NCI-H2227 (cell line): ENCODE measurements around the gene TMEM150A.
"Not testable (repeated sequence)": the region's sequence is repeated elsewhere in the genome, so short reads cannot be mapped to it uniquely, and the experiment has no call there.

ENCODE experiments used
- DNase-seq: peaks from one replicate; lab custom pipeline; 2025; ENCODE audit not compliant: unreplicated experiment; lab: John Stamatoyannopoulos, UW

The TMEM150A gene

DNA sequence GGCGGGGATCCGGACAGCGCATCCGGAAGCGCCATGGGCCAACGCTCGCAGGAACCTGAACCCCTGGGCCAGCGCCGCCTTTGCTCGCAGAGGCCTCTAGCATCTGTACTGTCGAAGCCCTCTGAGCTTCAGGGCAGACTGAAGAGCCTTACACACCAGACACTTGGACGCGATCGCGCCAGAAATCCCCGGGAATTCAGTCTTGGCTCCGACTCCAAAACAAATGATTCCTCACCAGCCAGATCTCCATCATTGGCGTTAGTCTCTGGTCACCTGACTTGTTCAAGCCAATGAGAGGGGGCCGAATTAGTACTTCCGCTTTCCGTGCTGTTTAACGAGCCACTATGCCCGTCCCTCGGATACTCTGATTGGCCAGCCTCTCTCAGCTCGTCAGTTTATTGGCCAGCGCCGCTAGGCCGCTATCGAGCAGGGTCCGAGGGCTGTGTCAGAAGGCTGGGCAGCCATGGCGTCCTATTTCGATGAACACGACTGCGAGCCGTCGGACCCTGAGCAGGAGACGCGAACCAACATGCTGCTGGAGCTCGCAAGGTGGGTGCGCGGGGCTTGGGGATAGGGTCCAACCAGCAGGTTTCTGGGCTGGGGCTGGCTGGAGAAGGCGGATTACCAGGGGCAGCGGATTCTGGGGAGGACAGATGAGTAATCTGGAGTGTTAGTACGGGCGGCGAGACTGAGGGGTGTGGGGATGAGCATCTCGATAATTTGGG, 7.0 kb downstream of the TMEM150A start, which contains the start of gene RNF181:
RNF181 (plus strand) TSS at position 445 of the 725 bp plus-strand sequence; CDS start at position 464, 19 bp downstream.
- DNase-seq: peak; percentile 98

DNA sequence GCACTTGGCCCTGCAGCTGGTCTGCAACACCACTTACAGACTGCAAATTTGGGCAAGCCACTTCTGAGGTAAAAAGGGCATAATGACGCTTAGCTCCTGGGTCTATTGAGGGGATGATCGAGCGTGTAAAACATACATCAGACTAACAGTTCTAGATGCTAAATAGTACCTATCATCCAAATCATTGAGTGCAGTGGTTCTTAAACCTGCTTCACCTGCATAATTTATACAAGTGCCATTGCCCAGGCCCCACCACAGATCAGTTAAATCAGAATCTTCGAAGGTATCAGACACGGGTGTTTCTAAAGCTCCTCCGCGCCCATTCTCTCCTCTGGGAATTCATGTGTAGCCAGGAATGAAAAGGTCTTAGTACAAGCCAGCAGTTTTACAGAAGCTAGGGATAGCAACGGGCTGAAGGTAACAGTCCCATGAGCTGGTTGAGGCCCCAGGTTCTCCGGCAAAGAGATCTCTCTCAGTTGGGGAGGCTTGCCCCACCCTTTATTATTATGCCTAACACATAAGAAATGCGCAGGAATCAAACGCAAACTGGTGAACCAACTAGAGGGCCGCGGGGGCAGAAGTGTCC, 7.7 kb downstream of the TMEM150A start:
- DNase-seq: peak; percentile 42

DNA sequence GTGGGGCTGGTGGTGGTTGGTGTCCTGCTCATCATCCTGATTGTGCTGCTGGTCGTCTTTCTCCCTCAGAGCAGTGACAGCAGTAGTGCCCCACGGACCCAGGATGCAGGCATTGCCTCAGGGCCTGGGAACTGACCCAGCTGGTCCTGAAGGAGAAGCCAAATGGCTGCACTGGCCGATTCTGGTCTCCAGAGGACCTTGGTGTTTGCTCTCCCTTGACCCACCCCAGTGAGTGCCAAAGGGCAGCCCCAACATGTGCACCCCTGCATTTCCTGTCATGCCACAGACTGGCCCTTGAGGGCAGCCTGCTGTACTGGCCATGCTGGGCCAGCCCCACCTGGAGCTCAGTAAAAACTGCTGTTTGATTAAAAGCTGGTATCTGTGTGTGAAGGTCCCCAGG, 9.5 kb downstream of the TMEM150A start:
- DNase-seq: no peak

- not testable (repeated sequence) for DNase-seq
These were observed 10.2 kb downstream of the TMEM150A start for GRCh38 chr2:85592299-85592698.

GRCh38 chr2:85591563-85591962, 10.9 kb downstream of the TMEM150A start:
- no peak for DNase-seq

- no peak for DNase-seq
These were observed 11.5 kb downstream of the TMEM150A start for GRCh38 chr2:85590950-85591349.

DNA sequence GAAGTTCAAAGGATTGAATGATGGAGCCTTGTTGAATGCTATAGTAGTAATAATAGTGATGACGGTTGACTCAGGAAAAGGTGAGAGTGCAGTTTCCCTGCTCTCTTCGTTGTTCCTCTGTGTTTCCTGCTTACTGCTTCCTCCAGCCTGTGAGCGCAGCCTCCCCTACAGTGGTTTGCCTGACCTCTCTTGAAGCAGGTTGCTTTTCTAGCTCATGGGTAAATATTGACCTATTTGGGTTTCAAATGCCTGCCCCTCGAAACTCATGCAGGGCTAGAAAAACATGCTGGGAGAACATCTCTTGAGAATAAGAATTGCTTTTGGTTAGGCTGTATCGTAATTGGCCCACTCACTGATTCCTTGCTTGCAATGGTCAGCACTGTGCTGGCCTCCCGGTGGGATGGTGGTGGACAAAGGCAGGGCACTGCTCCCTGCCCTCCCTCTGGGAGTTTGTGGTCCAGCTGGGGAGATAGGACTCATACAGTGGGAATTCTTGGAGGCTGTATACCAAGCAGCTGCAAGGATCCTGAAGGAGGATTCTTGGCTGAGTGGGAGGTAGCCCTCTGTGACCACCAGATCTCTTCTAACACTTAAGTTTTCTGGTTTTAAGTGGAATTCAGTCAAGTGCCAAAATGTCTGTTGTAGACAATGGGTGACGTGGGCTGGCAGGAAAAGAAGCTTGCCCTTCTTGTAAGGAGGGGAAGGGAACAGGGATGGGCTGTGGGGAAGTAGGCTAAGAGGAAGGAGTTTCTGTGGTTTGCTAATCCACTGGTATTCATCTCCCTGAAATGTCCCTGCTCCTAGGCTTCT, 12.3 kb downstream of the TMEM150A start:
- no peak for DNase-seq

- no peak for DNase-seq
These were observed 13.3 kb downstream of the TMEM150A start for GRCh38 chr2:85589181-85589580.

- DNase-seq: no peak
These were observed 13.9 kb downstream of the TMEM150A start for GRCh38 chr2:85588645-85589044.

- DNase-seq: no peak
These were observed 14.3 kb downstream of the TMEM150A start for GRCh38 chr2:85588236-85588635.

- DNase-seq: no peak
These were observed 16.8 kb downstream of the TMEM150A start for GRCh38 chr2:85585781-85586105.

DNA sequence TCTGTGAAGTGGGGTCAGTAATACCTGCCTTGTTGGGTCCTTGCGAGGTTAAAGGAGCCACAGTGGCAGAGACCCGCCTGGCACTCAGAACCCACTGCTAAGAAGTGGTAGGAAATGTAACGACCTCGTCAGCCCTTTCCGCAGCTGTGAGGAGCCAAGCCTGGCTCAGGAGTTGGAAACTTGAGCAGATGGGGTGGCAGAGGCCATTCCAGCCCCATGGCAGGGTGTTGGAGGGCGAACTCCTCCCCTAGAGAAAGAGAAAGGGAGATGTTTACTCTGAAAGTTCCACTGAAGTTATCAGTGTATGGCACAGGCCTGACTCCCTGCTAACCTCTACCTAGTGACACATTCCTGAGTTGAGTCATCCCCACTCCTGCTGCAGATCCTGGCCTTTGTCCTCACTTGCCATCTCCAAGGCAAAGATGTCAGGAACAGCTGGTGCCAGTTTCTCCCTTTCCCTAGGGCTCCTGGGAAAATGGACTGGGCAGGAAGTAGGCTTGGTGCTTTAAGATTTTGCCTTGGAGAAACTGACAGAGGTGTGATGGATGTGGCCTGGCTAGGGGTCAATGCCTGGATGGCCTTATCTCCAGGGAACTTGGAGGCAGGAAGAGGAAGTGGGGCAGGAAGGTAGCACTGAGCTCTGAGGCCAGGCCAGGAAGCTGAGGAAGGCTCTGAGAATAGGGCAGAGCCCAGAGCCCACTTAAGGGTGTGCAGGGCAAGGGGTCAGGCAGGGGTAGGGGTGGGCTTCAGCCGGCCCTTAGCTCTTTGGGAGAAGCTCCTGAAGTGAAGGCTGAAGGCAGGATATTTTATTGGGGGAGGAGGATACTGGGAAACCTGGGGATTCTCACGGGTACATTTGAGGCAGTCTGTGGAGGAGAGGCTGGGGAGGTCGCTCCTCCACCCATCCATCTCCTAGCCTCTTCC, 17.4 kb downstream of the TMEM150A start:
- no peak for DNase-seq

DNA sequence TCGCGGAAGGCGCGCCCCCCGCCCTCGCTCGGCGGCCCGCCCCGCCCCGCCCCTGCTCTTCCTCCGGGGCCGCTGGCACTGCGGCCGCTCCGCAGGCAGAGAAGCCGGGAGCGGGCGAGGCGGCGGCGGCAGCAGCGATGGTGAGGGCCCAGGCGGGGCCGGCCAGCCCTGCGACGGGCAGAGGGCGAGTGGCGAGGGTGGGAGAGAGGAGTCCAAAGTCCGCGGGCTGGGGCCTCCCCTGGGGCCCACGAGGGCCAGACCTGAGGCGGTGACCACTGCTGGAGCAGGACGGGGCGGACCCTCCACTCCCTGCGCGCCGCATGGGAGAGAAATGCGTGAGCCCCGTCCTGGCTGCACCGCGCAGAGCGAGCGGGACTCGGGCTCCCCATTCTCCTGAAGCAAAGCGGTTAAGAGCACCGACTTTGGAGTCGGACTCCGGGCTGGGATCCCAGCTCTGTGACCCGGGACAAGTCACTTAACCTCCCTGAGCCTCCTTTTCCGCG, 18.1 kb downstream of the TMEM150A start, which contains the start of gene VAMP5:
VAMP5 (plus strand) TSS at position 78 of the 503 bp plus-strand sequence; CDS start at position 138, 60 bp downstream.
- peak; percentile 51 for DNase-seq

DNA sequence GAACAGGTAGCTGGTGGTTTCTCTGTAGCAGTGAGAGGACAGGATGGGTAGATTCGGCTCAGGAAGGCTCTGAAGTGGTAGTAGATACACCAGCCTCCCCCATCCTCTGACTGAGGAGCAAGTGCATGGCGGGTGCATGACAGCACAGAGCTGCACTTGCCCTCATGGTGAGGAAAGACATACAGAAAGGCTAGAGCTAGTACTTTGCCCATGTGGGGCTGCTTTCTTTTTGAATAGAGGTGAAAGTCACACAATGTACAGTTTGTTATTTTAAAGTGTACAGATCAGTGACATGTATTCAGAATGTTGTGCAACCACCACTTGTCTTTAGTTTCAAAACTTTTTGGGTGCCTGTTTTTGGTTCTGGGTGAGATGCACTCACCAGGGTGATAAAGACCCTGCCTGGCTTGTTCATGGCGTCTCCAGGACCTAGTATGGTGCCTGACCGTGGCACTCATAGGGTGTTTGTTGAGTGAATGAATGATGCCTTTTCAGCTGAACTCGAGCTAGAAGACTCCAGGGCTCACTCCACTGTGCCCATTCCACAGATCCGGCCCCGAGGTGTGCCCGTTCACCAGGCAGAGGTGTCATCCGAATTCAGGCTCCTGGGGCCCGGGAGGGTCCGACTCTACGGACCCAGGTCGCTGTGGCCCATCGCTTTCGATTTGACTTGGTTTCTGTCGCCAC, 18.7 kb downstream of the TMEM150A start:
- DNase-seq: no peak

DNA sequence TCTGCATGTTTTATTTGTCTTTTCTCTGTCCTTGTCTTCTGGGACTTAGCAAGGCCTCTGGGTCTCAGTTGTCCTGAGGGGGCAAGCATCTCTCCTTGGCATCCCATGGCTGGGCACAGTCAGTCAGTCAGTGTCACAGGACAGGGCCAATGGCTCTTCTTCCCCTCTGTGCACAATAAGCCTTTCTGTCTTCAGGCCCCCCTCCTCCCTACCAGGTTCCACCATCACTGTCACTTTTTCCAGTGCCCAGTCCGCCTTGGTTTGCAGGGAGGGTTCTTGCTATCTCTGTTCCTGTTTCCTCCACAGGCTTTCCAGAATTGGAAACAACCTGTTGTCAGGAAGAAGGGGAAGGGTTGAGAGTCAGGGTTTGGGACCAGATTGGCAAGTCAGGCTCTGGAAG, 20.0 kb downstream of the TMEM150A start:
- DNase-seq: no peak

DNA sequence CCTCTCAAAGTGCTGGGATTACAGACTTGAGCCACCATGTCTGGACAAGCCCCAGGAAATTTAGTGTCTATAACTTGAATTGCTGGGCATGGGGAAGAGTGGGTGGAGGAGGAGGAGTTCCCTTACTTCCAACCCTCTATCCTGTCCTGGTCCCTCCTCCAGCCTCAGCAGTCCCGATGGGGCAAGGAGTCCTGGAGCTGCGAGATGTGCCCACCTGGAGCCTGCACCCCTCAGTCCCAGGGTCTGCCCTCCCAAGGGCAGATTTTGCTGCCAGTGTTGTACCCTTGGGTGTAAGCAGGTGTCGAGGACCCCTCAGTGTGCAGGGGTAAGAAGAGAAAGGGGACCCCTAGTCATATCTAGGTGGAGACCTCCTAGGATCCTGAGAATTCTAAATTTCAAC, 22.3 kb downstream of the TMEM150A start:
- no peak for DNase-seq

DNA sequence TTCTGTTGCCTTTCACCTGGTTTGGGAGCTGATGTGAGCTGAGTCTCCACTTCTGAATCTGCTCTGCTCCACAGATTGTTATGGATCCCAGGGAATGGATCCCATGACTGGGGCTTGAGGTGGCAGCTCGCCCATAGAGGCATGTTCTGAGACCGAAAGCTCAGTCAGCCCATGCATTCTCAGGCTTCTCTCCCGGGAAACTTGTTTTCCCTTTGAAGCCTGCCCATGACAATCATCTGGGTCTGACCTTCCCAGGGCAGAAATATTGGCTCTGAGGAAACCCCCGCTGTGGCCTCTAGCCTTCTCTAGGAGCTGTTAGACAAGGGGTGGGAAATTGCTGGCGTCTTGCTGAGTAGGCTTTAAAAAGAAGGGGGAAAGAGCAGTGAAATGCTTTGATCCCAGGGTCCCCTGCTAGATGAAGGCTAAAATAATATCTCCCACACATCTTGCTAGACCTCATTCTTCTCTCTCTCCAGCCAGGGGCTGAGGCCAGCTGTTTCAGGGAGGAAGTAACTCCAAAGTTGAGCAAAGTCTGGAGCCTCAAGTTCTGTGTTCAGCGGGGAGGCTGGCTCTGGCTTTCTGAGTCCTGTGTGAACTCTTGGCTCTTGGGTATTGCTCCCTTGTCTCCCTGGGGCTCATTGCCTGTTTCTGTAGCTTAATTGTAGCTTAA, 23.1 kb downstream of the TMEM150A start:
- peak; percentile 36 for DNase-seq

DNA sequence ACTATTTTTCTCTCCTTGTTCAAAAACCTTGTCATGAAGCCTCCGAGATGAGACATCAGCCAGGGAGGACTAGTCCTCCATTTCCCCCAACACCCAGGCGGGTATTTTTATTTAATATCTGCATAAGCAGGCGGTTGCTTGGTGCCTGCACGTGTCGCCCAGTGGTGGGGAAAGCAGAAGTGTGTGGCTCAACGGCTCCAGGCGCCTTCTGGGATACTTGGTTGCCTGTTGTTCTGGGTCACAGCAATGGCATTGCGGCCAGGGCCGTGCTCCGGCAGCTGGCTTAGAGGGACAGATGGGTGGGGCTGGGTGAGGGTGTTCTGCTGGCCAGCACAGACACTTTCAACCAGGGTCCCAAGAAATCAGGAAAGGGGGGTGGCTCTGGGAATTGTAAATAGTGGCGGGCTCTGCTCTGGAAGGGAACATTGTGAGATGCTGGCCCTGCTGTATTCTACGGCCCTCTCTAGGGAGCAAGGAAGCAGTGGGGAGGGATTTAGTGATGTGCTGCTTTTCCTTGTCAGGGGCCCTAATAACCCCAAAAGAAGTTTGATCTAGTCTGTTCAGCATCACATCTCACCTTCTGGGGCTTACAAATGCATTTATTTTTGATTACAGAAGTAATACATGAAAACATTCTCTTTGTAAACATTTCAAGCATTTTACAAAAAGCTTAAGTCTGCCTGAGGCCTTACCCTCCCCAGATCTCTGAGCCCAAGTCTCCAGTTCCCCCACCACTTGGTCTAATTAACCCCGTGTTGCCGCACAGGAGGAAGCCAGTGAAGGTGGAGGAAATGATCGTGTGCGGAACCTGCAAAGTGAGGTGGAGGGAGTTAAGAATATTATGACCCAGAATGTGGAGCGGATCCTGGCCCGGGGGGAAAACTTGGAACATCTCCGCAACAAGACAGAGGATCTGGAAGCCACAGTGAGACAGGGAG, 24.0 kb downstream of the TMEM150A start:
- no peak for DNase-seq
